HK-2 (cell line): ENCODE data around the gene ARHGEF38.
A peak's percentile ranks its signal among the peaks of the same experiment; 100 is the strongest.

Experiments used
- DNase-seq: peaks from one replicate; pipeline ENCODE4 v3.0.0-alpha.2; 2018; ENCODE audit not compliant: unreplicated experiment

Gene ARHGEF38

GRCh38 chr4:105551965-105552746 is at the start of gene ARHGEF38:
ARHGEF38 (plus strand) TSS chr4:105552620; CDS start chr4:105552766, 146 bp downstream.
- peak; percentile 41 for DNase-seq

- DNase-seq, result no peak
Measured at GRCh38 chr4:105503484-105503883, 48.9 kb upstream of the ARHGEF38 start.

- no peak for DNase-seq
Measured at GRCh38 chr4:105504744-105505143, 47.7 kb upstream of the ARHGEF38 start.

- DNase-seq, result no peak
Measured at GRCh38 chr4:105509291-105509690, 43.1 kb upstream of the ARHGEF38 start.

GRCh38 chr4:105509714-105510113 is 42.7 kb upstream of the ARHGEF38 start:
- DNase-seq, result no peak

- no peak for DNase-seq
Measured at GRCh38 chr4:105510245-105510644, 42.2 kb upstream of the ARHGEF38 start.

- peak; percentile 27 for DNase-seq
Measured at GRCh38 chr4:105520819-105521790, 31.3 kb upstream of the ARHGEF38 start.

- DNase-seq, result no peak
Measured at GRCh38 chr4:105526656-105527055, 25.8 kb upstream of the ARHGEF38 start.

GRCh38 chr4:105527081-105527480 is 25.3 kb upstream of the ARHGEF38 start:
- DNase-seq, result no peak

- no peak for DNase-seq
Measured at GRCh38 chr4:105536601-105537000, 15.8 kb upstream of the ARHGEF38 start.

- DNase-seq, result no peak
Measured at GRCh38 chr4:105541420-105541819, 11.0 kb upstream of the ARHGEF38 start.

GRCh38 chr4:105542039-105542438 is 10.4 kb upstream of the ARHGEF38 start:
- no peak for DNase-seq

GRCh38 chr4:105543346-105543745 is 9.1 kb upstream of the ARHGEF38 start:
- no peak for DNase-seq

GRCh38 chr4:105543881-105544280 is 8.5 kb upstream of the ARHGEF38 start:
- DNase-seq, result no peak

GRCh38 chr4:105544520-105545286 is 7.7 kb upstream of the ARHGEF38 start:
- DNase-seq, result no peak

GRCh38 chr4:105546086-105546485 is 6.3 kb upstream of the ARHGEF38 start:
- no peak for DNase-seq

- no peak for DNase-seq
Measured at GRCh38 chr4:105547769-105548168, 4.7 kb upstream of the ARHGEF38 start.

GRCh38 chr4:105548483-105548882 is 3.9 kb upstream of the ARHGEF38 start:
- peak; percentile 50 for DNase-seq

- no peak for DNase-seq
Measured at GRCh38 chr4:105550641-105551040, 1.8 kb upstream of the ARHGEF38 start.

- no peak for DNase-seq
Measured at GRCh38 chr4:105555409-105555808, 3.0 kb downstream of the ARHGEF38 start.

- DNase-seq, result no peak
Measured at GRCh38 chr4:105556206-105556605, 3.8 kb downstream of the ARHGEF38 start.

GRCh38 chr4:105558277-105558676 is 5.9 kb downstream of the ARHGEF38 start:
- DNase-seq, result no peak
